Mesendoderm (in vitro differentiated cells): ENCODE data around the gene GNA12.

ENCODE experiments used
- DNase-seq: peaks from one replicate; pipeline ENCODE4 v3.0.0; 2013
- H2AK5ac ChIP-seq: 2 replicates; pipeline ENCODE4 v1.6.1; 2013; ENCODE audit warnings: low read length, inconsistent platforms
- H2BK120ac ChIP-seq: 2 replicates; pipeline ENCODE4 v1.6.1; 2013; ENCODE audit warnings: low read depth, mild to moderate bottlenecking, low read length, moderate library complexity, mixed read lengths
- H2BK15ac ChIP-seq: replicated peaks from 2 replicates; pipeline ENCODE4 v1.6.1; 2013; ENCODE audit warnings: low read depth, mild to moderate bottlenecking, moderate library complexity
- H2BK5ac ChIP-seq: 2 replicates; pipeline ENCODE4 v1.6.1; 2013; ENCODE audit warnings: low read length, inconsistent platforms
- H3K18ac ChIP-seq: 2 replicates; pipeline ENCODE4 v1.6.1; 2013; ENCODE audit warnings: mild to moderate bottlenecking, low read length, mixed read lengths
- H3K23ac ChIP-seq: one replicate; pipeline ENCODE4 v1.6.1; 2013; ENCODE audit warnings: low read length
- H3K27ac ChIP-seq: 2 replicates; pipeline ENCODE4 v1.5.1; 2013; ENCODE audit warnings: low read depth, mild to moderate bottlenecking, inconsistent platforms, low read length, moderate library complexity
- H3K27me3 ChIP-seq: 2 replicates; pipeline ENCODE4 v1.6.1; 2013; ENCODE audit warnings: low read length, control low read depth, mild to moderate bottlenecking, inconsistent platforms; ENCODE audit not compliant: insufficient read depth, poor library complexity
- H3K36me3 ChIP-seq: 2 replicates; pipeline ENCODE4 v1.6.1; 2013; ENCODE audit warnings: low read length, inconsistent platforms; ENCODE audit not compliant: control insufficient read depth, insufficient read depth
- H3K4ac ChIP-seq: one replicate; pipeline ENCODE4 v1.6.1; 2013; ENCODE audit warnings: low read depth, mild to moderate bottlenecking, low read length, moderate library complexity
- H3K4me1 ChIP-seq: 2 replicates; pipeline ENCODE4 v1.6.1; 2013; ENCODE audit warnings: low read depth, low read length, inconsistent platforms; ENCODE audit not compliant: control insufficient read depth
- H3K4me2 ChIP-seq: 2 replicates; pipeline ENCODE4 v1.6.1; 2013; ENCODE audit warnings: low read length
- H3K4me3 ChIP-seq: 2 replicates; pipeline ENCODE4 v1.5.1; 2013; ENCODE audit warnings: mild to moderate bottlenecking, low read length
- H3K56ac ChIP-seq: one replicate; pipeline ENCODE4 v1.6.1; 2013; ENCODE audit warnings: low read length
- H3K79me1 ChIP-seq: 2 replicates; pipeline ENCODE4 v1.6.1; 2013; ENCODE audit warnings: low read length, inconsistent platforms
- H3K79me2 ChIP-seq: 2 replicates; pipeline ENCODE4 v1.6.1; 2013; ENCODE audit warnings: mild to moderate bottlenecking, low read length; ENCODE audit not compliant: control insufficient read depth, insufficient read depth
- H3K9ac ChIP-seq: 2 replicates; pipeline ENCODE4 v1.6.1; 2013; ENCODE audit warnings: low read length, inconsistent platforms
- H4K5ac ChIP-seq: one replicate; pipeline ENCODE4 v1.6.1; 2013; ENCODE audit warnings: low read length
- H4K8ac ChIP-seq: one replicate; pipeline ENCODE4 v1.6.1; 2013; ENCODE audit warnings: low read depth, mild to moderate bottlenecking, control low read depth, low read length, moderate library complexity
- WGBS: extraction: QIAGEN DNeasy Blood & Tissue Kit; methylation state at CpG from one replicate; pipeline ENCODE4 v1.1.7; 2013; ENCODE audit warnings: low lambda C conversion rate, missing lambda C conversion rate; ENCODE audit not compliant: insufficient coverage; ENCODE audit errors: extremely low coverage; 5-methylcytosine and 5-hydroxymethylcytosine counted together

Gene GNA12

DNA sequence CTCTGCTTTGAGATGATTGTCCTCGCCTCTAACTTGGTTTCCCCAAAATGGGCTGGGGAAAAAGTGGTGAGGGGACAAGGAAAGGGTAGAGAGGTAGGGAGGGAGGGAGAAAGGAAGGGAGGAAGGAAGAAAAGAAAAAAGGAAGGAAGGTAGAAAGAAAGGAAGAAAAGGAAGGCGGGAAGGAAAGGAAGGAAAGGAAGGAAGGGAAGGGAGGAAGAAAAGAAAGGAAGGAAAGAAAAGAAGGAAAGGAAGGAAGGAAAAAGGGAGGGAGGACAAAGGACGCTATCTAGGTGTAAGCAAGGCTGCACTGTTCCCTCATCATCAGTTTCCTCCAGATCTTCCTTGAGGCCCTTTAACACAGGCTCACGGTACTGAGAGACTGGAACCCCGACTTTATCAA is 2.2 kb downstream of the GNA12 start:
- 100% methylated on average over 1 of the region's 5 CpGs for WGBS
- no peak for DNase-seq
- Histone ChIP-seq H3K23ac (no peak overlapping the region), H3K4me1 (peaks cover 4% of the 10 kb centered on the region), H2BK120ac (no peak overlapping the region), H3K79me2 (peaks cover 55% of the 10 kb centered on the region), H3K27me3 (no peaks in the 10 kb centered on the region), H3K9ac (peak overlapping the region; percentile 19), H2AK5ac (no peak overlapping the region), H3K18ac (no peak overlapping the region), H2BK15ac (no peak overlapping the region), H4K8ac (no peak overlapping the region), H3K4me2 (no peak overlapping the region), H3K4ac (no peak overlapping the region), H3K56ac (peak overlapping the region; percentile 35), H3K27ac (no peak overlapping the region), H3K79me1 (peaks cover 18% of the 10 kb centered on the region), H2BK5ac (no peak overlapping the region), H3K4me3 (no peak overlapping the region), H4K5ac (no peak overlapping the region), H3K36me3 (no peaks in the 10 kb centered on the region)

DNA sequence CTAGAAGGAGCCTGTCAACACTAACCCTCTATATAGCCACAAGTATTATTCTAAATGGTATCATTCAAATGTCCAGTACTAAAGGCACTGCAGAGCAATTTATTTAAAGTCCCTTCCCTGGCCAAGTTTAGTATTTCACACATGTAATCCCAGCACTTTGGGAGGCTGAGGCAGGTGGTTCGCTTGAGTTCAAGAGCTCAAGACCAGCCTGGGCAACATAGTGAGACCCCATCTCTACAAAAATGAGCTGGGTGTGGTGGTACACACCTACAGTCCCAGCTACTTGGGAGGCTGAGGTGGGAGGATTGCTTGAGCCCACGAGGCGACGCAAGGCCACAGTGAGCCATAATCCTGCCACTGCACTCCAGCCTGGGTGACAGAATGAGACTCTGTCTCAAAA is 3.6 kb downstream of the GNA12 start:
- H2BK120ac ChIP-seq = no peak overlapping the region
- H3K36me3 ChIP-seq = no peaks in the 10 kb centered on the region
- H3K27ac ChIP-seq = no peak overlapping the region
- no peak overlapping the region for H4K8ac ChIP-seq
- no peak overlapping the region for H2AK5ac ChIP-seq
- H3K23ac ChIP-seq = no peak overlapping the region
- no peak overlapping the region for H3K18ac ChIP-seq
- H3K79me1 ChIP-seq = peaks cover 24% of the 10 kb centered on the region
- H2BK5ac ChIP-seq = no peak overlapping the region
- H4K5ac ChIP-seq = no peak overlapping the region
- peaks cover 63% of the 10 kb centered on the region for H3K79me2 ChIP-seq
- no peak overlapping the region for H3K4me2 ChIP-seq
- H3K56ac ChIP-seq = no peak overlapping the region
- H3K4ac ChIP-seq = no peak overlapping the region
- no peak overlapping the region for H3K4me3 ChIP-seq
- H3K9ac ChIP-seq = no peak overlapping the region
- no CpG with 5 or more reads among the region's 4 CpGs for WGBS
- no peak for DNase-seq
- H2BK15ac ChIP-seq = no peak overlapping the region
- H3K4me1 ChIP-seq = peaks cover 4% of the 10 kb centered on the region
- H3K27me3 ChIP-seq = no peaks in the 10 kb centered on the region

DNA sequence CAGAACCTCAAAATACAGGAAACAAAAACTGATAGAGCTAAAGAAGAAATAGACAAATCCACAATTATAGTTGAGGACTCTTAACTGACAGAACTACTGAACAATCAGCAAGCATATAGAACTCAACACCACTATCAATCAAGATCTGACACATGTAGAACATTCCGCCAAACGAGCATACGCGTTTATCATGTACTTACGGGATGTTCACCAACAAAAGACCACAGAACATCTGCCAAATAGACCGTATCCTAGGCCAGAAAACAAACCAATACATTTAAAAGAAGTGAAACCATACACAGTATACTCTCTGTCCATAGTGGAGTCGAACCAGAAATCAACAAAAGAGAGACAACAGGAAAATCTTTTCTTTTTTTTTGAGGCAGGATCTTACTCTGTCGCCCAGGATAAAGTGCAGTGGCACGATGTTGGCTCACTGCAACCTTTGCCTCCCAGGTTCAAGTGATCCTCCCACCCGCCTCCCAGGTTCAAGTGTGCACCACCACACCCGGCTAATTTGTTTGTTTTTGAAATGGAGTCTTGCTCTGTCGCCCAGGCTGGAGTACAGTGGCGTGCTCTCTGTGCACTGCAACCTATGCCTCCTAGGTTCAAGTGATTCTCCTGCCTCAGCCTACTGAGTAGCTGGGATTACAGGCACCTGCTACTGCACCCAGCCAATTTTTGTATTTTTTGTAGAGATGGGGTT is 5.1 kb downstream of the GNA12 start:
- peaks cover 78% of the 10 kb centered on the region for H3K79me2 ChIP-seq
- H3K4me2 ChIP-seq = no peak overlapping the region
- no peak overlapping the region for H2BK5ac ChIP-seq
- no CpG with 5 or more reads among the region's 13 CpGs for WGBS
- H3K4me3 ChIP-seq = no peak overlapping the region
- H2BK15ac ChIP-seq = no peak overlapping the region
- H3K56ac ChIP-seq = no peak overlapping the region
- H3K27ac ChIP-seq = no peak overlapping the region
- no peak overlapping the region for H2AK5ac ChIP-seq
- no peak overlapping the region for H3K18ac ChIP-seq
- no peak overlapping the region for H3K4ac ChIP-seq
- DNase-seq = no peak
- no peak overlapping the region for H4K5ac ChIP-seq
- no peak overlapping the region for H3K23ac ChIP-seq
- peaks cover 33% of the 10 kb centered on the region for H3K79me1 ChIP-seq
- H4K8ac ChIP-seq = no peak overlapping the region
- no peak overlapping the region for H2BK120ac ChIP-seq
- H3K27me3 ChIP-seq = no peaks in the 10 kb centered on the region
- no peak overlapping the region for H3K9ac ChIP-seq
- peaks cover 1% of the 10 kb centered on the region for H3K36me3 ChIP-seq
- H3K4me1 ChIP-seq = peaks cover 3% of the 10 kb centered on the region

DNA sequence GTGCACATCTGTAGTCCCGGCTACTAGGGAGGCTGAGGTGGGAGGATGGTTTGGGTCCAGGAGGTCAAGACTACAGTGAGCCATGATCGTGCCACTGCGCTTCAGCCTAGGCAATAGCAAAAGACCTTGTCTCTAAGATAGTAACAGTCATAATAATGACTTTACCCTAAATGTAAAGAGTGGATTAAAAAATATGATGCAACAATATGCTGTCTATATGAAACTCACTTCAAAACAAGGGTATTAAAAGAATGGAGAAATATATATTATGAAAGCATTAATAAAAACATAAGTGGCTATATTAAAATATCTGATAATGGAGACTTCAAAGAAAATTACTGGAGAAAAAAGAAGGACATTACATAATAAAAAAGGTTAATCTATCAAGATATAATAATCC is 5.7 kb downstream of the GNA12 start:
- Histone ChIP-seq H3K9ac (no peak overlapping the region), H3K56ac (no peak overlapping the region), H3K27ac (no peak overlapping the region), H4K5ac (no peak overlapping the region), H2BK15ac (no peak overlapping the region), H3K4me1 (peaks cover 3% of the 10 kb centered on the region), H4K8ac (no peak overlapping the region), H3K4ac (no peak overlapping the region), H3K27me3 (no peaks in the 10 kb centered on the region), H3K79me2 (peaks cover 80% of the 10 kb centered on the region), H3K23ac (no peak overlapping the region), H3K79me1 (peaks cover 36% of the 10 kb centered on the region), H3K4me3 (no peak overlapping the region), H3K18ac (no peak overlapping the region), H2BK120ac (no peak overlapping the region), H2BK5ac (no peak overlapping the region), H2AK5ac (no peak overlapping the region), H3K36me3 (peaks cover 1% of the 10 kb centered on the region), H3K4me2 (no peak overlapping the region)
- no CpG with 5 or more reads among the region's 3 CpGs for WGBS
- DNase-seq = no peak

DNA sequence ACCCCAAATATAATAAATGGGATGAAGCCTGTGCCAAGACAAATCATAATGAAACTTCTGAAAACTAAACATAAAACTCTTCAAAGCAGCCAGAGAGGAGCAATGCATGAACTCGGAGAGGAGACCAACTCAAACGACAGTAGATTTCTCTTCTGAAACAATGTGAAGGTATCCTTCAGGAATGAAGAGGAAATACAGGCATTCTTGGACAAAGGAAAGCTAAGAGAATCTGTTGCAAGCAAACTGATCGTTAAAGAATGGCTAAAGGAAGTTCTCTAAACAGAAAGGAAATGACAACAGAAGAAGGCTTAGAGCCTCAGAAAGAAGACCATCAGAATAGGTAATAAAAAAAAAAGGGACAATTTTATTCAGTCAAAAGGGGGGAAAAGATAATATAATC is 6.6 kb downstream of the GNA12 start:
- Histone ChIP-seq H3K23ac (no peak overlapping the region), H3K9ac (no peak overlapping the region), H2BK15ac (no peak overlapping the region), H2AK5ac (no peak overlapping the region), H3K79me1 (peaks cover 36% of the 10 kb centered on the region), H2BK5ac (no peak overlapping the region), H3K4ac (no peak overlapping the region), H4K8ac (no peak overlapping the region), H3K4me1 (peaks cover 3% of the 10 kb centered on the region), H3K4me3 (no peak overlapping the region), H3K56ac (no peak overlapping the region), H3K79me2 (peaks cover 80% of the 10 kb centered on the region), H3K18ac (no peak overlapping the region), H3K4me2 (no peak overlapping the region), H3K36me3 (peaks cover 1% of the 10 kb centered on the region), H3K27me3 (no peaks in the 10 kb centered on the region), H2BK120ac (no peak overlapping the region), H3K27ac (no peak overlapping the region), H4K5ac (no peak overlapping the region)
- no peak for DNase-seq
- no CpG with 5 or more reads among the region's 3 CpGs for WGBS
